Measurements from ENCODE around the gene GFPT1.

GFPT1 gene

DNA sequence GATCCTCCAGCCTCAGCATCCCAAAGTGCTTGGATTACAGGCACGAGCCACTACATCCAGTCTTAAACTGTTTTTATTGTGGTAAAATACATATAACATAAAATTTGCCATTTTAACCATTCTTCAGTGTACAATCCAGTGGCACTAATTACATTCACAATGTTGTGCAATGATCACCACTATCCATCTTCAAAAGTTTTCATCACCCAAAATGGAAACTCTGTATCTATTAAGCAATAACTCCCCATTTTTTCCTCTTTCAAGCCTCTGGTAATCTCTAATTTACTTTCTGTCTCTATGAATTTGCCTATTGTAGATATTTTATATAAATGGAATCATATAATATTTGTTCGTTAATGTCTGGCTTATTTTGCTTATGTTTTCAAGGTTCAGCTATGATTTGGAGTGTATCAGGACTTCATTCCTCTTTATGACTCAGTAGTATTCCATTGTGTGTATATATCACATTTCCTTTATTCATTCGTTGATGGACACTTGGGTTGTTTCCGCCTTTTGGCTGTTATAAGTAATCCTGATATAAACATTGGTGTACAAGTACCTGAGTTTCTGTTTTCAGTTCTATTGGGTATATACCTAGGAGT, 71.8 kb downstream of the GFPT1 start:
- no peak for DNase-seq

DNA sequence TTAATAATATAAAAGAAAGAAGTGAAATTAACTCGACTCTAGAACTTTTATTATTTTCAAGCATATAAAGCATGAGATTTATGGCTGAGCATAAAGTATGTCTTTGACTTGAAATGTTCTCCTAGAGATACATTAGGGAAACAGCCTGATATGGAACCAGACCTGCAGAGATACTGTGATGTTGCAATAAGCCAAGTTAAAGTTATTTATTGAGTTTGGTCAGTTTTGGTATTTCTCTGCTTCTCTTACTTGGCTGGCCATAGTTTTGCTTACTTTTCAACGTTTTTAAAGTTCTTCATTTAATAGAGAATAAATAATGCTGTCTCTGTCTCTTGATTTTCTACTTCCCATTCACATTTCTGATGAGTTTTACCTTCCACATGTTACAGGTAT, 76.0 kb downstream of the GFPT1 start:
- DNase-seq: no peak

DNA sequence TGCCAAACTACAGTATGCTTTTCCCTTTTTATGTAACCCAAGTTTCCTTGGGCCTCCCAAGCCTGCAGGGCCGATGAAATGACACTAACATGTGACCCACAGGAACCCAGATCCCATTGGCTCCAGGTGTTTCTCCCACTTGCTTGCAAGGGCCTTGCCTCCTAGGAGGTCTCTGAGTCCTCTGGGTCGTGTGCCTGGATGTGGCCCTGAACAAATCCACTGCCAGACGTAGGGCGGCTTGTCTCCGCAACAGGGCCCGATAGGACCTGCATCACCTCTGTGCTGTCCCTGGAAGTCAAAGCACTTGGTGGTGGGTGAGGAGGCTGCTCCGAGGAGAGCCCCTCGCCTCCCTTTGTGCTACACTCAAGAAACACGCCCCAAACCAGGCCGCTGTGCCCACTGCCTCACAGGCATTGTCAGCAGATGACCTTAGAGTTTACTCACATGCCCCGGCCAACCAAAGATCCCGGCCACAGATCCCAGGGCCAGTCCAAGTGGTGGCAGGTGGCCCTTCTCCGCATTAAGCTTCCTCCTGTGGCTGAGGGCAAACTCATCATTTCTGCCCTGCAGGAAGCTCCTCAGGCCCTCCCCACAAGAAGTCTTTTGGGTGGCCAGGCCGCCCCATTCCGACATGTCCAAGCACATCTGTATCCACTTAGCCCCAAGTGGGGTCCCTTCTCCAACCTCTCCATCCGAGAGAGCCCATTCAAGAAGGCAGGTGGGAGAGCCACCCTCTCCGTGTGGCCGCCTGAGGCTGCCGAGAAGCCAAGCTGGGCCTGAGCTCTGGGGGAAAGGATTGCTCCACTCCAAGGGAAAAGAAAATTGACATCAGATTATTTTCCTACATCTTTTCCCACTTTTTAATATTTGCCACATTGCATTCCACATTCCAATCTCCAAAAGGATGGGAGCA, 76.7 kb downstream of the GFPT1 start:
- DNase-seq: no peak

DNA sequence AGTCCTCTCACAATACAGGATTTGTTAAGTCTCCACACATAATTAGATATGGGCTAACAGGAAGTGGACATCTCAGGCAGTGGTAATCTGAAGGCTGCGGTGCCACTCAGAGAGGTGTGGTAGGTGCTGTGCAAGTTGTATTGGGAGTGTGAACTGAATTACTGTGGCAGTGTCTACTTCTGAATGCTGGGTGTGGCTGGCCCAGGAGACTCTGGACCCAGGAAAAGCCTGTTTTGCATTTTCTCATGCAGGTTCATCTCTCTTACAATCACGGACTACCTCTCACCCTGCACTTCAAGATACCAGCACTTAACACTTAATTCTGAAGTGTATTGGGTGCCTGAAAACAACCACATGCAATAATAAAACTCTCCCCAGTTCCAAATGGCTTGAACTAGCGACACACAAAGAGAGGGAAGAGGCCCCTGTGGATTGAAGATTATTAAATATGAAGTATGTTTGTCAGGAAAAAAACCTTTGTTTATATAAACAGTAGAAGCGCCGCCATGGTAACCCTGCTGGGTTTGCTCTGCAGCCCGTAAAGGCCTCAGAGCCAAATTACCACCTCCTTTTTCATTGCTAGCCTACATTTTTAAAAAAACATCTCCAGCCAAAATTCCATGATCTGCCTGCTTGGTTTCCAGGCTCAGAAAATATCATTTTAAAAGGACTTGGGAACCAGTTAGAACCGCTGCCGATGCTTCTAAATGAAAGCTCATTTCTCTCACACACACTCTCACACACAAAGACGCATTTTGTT, 77.5 kb downstream of the GFPT1 start:
- DNase-seq: no peak

DNA sequence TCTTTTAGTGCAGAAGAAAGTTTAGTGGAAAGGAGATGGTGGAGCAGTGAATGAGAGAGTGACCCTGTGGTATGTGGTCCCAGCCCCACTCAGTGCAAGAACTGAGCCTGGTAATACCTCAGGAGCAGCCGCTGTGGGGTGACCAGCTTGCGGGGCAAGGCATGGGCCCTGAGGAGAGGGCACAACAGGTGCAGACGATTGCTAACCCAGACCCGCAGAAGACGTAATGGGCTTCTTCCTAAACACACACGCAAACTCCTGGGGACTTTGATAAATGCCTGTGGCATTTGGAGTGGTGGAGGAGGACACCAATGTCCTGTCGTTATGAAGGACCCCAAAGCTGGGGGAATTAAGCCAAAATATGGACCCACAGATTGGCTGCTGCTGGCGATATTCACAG, 78.7 kb downstream of the GFPT1 start:
- no peak for DNase-seq

DNA sequence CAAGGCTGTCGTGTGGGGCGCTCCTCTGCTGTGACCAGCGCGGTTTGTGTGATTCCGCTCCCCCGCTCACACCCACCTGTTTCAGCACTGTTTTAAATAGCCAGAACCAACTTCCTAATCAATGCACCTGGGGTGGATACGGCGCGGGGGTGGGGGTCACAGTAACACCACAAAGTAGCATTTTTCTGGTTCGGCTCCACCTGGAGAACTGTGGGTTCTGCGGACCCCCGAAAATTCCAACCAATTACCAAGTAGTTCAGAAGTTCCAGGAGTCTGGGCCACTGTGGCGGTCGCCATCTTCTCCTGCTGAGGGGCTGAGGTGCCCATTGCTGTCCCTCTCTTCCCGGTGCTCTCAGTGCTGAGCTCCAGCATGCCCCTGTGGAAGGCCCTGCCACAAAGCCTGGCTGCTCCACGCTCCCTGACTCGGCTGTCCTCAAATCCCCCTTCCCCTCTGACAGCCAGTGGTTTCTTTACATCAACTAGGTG, 79.4 kb downstream of the GFPT1 start:
- no peak for DNase-seq

DNA sequence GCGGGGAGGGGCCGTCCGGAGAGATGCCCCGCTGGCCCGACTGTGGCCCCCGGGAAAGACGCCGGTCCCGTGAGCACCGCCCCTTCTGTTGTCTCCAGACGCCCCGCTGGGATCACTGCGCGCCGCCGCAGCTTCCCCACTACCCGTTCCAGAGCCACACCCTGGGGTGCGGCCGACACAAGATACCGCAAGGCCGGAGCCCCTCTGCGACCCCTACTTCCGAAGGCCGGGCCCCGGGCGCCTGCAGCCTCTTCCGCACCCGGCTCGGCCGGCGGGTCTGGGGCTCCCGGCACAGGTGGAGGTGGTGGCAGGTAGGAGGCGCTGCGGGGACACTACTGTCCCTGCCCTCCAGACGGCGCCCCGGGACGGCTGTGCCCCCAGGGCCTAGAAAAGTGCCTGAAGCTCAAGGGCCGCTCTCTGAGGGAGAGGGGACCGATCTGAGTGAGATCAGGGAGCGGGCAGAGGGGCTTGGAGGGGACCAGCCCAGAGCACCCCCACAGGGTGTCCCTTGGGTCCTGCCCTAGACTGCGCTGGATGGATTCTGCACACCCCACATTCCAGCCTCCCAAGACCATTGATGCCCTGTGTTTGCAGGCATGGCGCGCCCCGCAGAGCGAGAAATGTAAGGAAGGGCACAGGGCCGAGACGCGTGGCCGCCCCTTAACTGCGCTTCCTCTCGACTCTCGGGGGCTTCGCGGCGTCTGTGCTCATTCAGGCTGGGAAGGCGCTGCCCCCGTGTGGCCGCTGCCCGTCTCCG, 80.0 kb downstream of the GFPT1 start:
- DNase-seq: peak; percentile 71

DNA sequence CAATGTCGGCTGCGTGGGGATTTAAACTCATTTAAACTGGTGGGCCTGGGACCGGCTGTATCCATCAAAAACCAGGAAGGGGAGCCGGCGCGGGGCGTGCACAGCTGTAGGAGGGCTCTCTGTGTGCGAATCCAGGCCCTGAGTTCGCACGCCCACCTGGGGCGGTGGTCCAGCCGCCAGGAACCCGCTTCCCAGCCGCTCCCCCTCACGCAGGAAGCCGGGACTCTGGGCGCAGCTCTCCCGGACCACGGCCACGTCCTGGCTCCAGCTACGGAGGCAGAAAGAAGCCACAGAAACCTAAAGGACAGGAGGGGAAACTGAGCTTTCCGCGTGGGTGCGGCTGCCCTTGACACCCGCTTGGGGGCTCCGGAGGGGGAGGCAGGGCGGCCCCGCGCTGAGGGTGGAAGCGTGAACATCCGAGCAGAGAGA, 80.6 kb downstream of the GFPT1 start:
- DNase-seq: no peak

DNA sequence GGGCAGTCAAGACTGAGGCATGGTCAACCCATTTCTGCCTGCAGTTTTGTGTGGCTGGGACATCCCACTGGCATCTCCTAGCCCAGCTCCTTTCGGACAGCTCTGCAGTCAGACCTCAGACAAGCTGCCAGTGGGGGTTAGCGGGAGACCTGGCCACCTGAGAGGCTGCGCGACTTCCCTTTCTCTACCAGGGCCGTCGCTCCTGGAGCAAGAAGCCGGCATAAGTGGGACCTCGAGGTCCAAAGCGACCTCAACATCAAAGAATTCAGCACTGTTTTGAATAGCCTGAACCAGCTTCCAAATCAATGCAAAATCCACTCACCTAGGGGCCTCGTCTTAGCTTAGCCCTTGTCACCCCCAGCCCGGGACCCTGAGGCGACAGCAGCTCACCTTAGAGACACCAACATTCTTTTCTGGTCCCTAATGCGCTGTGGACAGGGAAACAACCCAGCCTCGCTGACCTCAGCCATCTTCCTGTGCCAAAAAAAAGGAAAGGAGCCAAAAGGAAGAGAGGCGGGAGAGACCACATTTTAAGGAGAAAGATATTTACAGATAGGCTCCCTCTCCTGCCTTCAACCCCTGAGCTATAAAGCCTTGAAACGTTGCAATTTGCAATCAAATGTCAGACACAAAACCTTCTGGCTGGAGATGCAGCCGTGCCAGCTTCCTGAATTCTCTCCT, 81.2 kb downstream of the GFPT1 start:
- DNase-seq: no peak

DNA sequence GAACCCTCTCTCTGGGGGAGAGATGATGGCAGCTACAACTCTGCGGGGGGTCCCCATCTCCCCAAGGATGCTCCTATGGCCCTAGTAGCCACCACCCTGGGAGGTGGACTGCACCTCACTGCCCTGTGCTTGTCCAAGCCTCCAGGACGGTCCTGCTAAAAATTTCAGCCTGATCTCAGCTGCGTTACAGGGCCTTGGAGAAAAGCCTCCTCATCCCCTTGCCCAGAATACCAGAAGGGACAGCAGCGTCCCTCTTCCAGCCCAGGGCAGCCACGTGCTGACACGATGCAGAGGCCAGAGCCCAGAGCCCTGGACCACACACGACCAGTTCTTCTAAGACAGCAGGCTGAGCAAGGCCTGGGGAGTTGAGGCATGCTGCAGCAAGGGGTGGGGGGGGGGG, 81.9 kb downstream of the GFPT1 start:
- DNase-seq: no peak

DNA sequence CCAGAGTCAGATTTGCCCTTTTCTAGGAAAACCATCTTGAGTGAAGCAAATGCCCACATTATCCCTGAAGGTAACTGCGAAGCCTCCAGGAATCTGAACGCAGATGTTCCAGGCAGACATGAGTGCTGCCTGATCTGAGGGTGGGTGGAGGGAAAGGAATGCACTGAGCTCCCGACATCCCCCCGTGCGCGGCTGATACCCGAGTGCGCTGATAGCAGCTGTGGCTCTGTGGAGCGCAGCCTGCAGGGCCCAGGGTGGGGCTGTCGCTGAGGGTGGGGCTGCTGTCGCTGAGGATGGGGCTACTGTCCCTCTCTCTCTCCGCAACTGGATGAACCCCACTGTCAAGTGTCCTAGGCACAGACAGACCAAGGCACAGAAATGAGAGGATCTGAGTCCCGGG, 82.4 kb downstream of the GFPT1 start:
- DNase-seq: no peak

DNA sequence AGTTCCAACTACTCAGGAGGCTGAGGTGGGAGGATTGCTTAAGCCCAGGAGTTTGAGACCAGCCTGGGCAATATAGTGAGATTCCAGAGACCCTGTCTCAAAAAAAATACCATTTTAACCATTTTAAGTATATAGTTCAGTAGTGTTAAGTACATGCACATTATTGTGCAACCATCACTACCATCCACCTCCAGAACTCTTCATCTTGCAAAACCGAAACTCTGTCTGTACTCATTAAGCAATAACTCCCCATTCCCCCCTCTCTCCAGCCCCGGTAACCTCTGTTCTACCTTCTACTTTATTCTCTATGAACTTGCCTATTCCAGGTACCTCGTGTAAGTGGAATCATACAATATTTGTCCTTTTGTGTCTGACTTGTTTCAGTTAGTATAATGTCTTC, 86.4 kb downstream of the GFPT1 start:
- DNase-seq: no peak

DNA sequence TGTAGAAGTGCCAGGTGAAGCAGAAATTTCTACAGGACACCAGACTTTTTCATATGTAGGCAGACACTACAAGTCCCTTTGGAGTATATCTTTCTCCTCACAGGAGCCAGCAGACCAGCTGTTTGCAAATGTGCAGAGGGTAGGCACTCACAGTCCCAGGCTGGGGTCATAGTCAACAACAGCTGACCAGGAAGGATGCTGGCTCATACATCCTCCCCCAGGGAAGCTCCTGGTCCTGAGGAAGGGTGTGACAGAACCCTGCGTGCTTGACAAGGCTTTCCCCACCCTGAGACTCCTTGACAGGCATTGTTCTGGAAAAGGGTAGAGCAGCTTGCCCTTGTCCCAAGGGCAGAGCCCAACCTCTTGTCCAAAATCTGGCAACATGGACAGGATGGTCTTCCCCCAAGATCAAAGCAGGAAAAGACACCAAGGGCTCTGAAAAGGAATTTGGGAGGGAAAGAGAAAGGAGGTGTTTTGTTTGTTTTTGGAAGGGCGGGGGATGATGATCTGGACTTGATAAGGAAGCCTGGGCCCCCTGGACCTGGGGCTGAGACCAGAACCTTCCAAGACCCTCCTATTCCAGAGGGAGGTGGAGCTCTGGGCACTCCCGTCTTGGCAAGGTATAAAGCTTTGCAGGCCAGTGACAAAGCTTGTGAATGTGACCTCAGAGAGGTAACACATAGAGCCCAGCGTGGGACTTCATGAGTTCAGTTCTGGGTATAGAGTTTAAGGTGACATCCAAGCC, 87.1 kb downstream of the GFPT1 start:
- no peak for DNase-seq

DNA sequence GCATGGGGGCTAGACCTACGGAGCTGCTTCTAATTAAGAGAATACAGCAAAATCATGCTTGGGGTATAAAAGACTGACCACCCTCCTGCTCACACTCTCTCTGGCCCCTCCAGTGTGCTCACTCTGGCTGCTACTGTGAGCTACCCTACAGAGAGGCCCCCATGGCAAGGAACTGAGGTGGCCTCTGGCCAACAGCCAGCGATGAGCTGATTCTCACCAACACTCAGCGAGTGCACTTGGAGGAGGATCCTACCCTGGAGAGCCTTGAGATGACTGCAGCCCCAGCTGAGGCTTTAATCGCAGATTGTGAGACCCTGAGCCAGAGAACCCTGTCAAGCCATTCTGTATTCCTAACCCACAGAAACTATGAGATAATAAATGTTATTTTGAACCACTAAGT, 88.2 kb downstream of the GFPT1 start:
- DNase-seq: no peak

DNA sequence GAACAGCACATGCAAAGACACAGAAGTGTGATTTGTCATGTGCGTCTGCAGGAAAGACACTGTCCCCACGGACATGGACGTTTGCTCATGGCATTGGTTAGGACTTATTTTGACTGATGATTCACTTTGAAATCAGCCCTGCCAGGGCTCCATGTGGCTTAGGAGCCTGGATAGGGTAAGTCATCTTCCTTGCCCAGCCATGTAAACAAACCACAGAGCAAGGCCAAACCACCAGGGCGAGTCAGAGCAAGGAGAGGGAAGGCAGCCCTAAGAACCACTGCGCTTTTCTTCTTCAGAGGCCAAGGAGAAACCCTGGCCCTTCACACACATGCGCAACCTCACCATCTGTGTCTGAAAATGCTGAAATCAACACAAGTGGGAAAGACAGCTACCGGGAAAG, 88.8 kb downstream of the GFPT1 start:
- DNase-seq: no peak

DNA sequence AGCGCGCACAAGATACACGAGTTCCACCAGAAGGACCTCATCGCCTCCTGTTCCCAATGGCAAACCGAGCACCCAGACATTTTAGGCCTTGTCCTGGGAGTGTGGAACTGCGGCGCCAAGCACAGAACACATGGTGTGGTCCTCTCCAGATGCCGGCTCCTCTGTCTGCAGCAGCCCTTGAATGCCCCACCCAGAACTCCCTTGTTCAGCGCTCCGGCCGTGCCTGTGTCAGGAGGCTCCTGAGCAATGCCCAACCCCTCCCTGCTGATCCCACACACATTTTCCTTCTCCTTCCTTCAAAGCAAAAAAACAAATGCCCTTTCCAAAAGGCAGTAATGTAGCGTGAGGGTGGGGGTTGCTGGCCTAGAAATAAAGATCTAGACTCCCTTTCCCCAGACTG, 89.8 kb downstream of the GFPT1 start:
- no peak for DNase-seq

DNA sequence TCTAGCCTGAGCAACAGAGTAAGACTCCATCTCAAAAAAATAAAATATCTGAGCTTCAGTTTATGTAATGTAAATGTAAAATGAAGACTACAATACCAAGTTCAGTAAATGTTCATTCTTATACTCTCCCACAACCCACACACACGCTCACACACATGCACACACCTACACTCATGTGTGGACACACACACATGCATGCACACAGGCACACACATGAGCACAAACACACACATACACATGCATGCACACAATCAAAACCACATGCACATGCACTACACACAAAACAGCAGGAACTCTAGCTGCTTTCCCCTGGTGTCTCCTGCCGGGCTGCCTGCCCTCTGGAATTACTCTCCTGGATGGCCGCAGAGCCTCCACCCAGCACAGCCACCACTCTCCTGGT, 90.6 kb downstream of the GFPT1 start:
- no peak for DNase-seq

DNA sequence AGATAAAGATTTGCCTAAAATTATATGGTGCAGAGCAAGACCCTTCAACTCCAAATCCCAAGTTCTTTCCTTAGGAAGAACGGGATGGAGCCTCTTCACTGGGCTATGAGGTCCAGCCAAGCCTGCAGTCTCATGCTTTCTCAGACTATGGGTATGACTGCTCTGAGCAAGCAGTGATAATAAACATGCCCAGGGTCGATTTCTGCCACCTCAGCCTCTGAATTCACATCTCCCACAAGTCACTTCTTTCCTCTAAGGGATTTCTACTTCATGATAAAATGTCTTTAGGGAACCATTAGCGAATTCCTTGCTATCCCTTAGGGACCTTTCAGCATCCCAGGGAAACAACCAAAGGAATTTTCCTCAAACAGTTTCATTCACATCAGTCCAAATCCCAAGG, 94.8 kb downstream of the GFPT1 start:
- DNase-seq: no peak

DNA sequence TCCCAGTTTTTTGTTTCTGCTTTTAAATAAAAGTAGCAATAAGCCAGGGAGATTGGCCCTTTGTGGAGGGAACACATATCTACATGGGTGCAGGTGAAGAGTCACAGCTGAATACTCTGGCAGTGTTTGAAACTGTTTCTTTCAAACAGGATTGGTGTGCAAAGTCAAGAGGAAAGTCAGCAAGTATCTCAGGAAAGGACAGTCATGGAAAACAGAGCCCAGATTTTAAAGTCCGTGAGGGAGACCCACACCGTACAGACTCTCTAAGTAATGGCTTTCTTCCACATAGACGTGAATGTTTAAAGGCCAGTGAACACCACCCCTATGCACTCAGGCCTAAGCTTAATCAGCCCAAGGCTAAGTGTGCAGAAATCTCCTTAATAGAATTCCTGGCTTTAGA, 95.3 kb downstream of the GFPT1 start:
- DNase-seq: no peak

DNA sequence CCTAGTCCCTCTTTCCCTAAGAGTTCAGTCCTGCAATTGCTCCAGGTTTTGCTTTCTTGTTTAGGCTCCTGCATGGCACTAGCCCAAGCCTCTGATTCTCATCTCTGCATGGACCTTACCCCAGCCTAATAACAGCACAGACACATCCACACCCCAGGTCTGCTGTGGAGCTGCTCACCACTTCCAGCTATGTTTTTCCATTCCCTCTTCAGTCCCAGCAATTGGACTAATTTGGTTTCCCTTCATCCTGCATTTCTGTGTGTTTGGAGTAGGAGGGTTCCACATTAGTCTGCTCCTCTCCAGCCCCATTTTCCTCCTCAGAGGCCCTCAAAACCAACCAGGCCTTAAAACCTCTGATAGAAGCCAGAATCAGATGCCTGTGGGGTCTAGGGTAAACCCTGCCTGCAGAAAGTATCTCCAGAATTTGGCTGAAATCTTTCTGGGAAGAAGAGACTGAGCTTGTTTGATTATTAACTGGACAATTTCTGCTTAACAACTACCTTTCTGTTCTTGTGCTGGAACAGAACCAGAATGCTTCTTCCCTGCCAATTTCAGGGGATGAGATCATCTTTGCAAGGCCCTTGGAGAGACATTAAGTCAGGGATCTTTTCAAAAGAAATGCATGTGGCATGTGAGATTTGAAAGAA, 95.9 kb downstream of the GFPT1 start:
- DNase-seq: no peak

DNA sequence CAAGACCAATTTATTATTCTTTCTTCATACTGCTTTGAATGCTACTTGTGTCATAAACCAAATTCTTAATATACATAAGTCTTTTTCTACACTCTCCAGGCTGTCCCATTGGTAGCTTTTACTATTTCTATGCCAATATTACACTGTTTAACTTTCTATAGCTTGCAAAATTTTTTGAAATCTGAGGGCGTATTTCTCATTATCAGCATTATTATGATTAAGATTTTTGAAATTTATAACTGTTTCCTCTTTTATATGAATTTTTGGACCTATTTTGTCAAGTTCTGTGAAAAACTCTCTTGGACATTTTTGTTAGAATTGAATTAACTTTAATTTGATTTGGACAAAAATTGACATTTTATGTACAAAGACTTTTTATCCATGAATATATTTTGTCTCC, 98.6 kb downstream of the GFPT1 start:
- DNase-seq: no peak

Data from hematopoietic multipotent progenitor cell treated with erythropoietin and hydrocortisone succinate and interleukin-3 and kit ligand, for 8 days (in vitro differentiated cells).